Measurements from ENCODE around the gene SYNM.

- TF ChIP-seq, protein P1, sequence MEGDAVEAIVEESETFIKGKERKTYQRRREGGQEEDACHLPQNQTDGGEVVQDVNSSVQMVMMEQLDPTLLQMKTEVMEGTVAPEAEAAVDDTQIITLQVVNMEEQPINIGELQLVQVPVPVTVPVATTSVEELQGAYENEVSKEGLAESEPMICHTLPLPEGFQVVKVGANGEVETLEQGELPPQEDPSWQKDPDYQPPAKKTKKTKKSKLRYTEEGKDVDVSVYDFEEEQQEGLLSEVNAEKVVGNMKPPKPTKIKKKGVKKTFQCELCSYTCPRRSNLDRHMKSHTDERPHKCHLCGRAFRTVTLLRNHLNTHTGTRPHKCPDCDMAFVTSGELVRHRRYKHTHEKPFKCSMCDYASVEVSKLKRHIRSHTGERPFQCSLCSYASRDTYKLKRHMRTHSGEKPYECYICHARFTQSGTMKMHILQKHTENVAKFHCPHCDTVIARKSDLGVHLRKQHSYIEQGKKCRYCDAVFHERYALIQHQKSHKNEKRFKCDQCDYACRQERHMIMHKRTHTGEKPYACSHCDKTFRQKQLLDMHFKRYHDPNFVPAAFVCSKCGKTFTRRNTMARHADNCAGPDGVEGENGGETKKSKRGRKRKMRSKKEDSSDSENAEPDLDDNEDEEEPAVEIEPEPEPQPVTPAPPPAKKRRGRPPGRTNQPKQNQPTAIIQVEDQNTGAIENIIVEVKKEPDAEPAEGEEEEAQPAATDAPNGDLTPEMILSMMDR (IDR thresholded peaks at IDR 0.05) = no peak
- TF ChIP-seq POLR2A (IDR thresholded peaks at IDR 0.05) = no peak
These were observed 75.4 kb downstream of the SYNM start for GRCh38 chr15:99180086-99180963.

All from Peyer's patch (tissue), 4 donors.